Body of pancreas (tissue), 4 donors: ENCODE results near the gene PLAAT4. TPM values are rescaled to one million over a fixed set of nuclear protein-coding genes. Genes with fewer than 3 reads are reported as not detected.
"Not testable (repeated sequence)": the region's sequence is repeated elsewhere in the genome, so short reads cannot be mapped to it uniquely, and the experiment has no call there.

Source experiments
- ATAC-seq: fragments of 150-250 bp; one replicate; pipeline ENCODE4 v1.9.1; 2016
- DNase-seq, 4 donors: peaks; one replicate each; pipeline ENCODE4 v3.0.0-alpha.2; 2019
- H3K27ac ChIP-seq, 4 donors: fragments of 200-600 bp; sonication (generic); 1 replicate in 3 of 4; 2 replicates in 1 of 4; pipeline versions ENCODE4 v1.5.1 to v1.6.1; 2016 to 2019; ENCODE audit warnings: mild to moderate bottlenecking in 1 of 4, mixed read lengths in 1 of 4, moderate library complexity in 1 of 4
- H3K27me3 ChIP-seq, 2 donors: fragments of 200-600 bp; sonication (generic); one replicate each; pipeline ENCODE4 v1.6.0; 2016; ENCODE audit warnings: mild to moderate bottlenecking in 1 of 2
- H3K36me3 ChIP-seq, 2 donors: fragments of 200-600 bp; sonication (generic); replicated peaks in 1 of 2; 2 replicates each; pipeline ENCODE4 v1.5.1; 2016; ENCODE audit warnings: low read depth in 2 of 2; ENCODE audit not compliant: insufficient read depth in 1 of 2
- H3K4me1 ChIP-seq: fragments of 200-600 bp; sonication (generic); one replicate; pipeline ENCODE4 v1.6.0; 2016
- H3K4me3 ChIP-seq, 2 donors: fragments of 200-600 bp; sonication (generic); 1 replicate in 1 of 2; 2 replicates in 1 of 2; pipeline ENCODE4 v1.5.1; 2016 to 2019
- H3K9me3 ChIP-seq, 3 donors: fragments of 200-600 bp; sonication (generic); 1 replicate in 2 of 3; 2 replicates in 1 of 3; pipeline ENCODE4 v1.5.1; 2016
- POLR2A ChIP-seq, 3 donors: fragments of 450-650 bp; IDR thresholded peaks; one replicate each; pipeline ENCODE4 v1.6.1; 2016; ENCODE audit warnings: antibody characterized with exemption in 3 of 3, mild to moderate bottlenecking in 2 of 3
- WGBS, 2 donors: methylation state at CpG; one replicate each; pipeline ENCODE4 v1.1.5; 2017; 5-methylcytosine and 5-hydroxymethylcytosine counted together
- intact Hi-C: fragments of 100-400 bp; cut with DNase I; formaldehyde crosslinking; loops from one replicate; pipeline ENCODE4 v1.15.1; 2023
- total RNA-seq, 2 donors: library from RNA; depleted of rRNA; stranded (reverse); fragments of >200 nt; gene quantifications; one replicate each; pipeline ENCODE4 v1.1.0, GENCODE V29; 2016
- TF ChIP-seq, protein P1 (sequence below), 7 experiments: fragments of 450-650 bp in 4 of 7; fragments of 200-600 bp in 3 of 7; sonication (generic) in 3 of 7; IDR thresholded peaks; one replicate each; pipeline ENCODE4 v1.5.1; 2016 to 2019; ENCODE audit warnings: antibody characterized with exemption in 7 of 7

The PLAAT4 gene
- total RNA-seq, 2 donors from 2014 or later = 4.0 to 14.5 TPM

DNA sequence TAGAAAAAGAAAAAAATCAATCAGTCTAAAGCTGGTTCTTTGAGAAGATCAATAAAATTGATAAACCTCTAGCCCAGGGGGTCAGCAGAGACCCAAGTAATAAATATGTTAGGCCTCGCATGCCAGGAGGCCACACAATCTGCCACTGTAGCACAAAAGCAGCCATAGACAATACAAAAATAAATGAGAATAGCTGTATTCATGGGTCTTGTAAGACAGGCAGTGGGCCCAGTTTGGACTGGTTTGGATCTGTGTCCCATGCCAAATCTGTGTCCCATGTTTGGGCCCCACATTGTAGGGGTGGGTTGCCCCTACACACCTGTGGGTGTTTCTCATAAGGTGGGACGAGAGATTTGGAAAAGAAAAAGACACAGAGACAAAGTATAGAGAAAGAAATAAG lies 6.6 kb upstream of the PLAAT4 start:
- Histone ChIP-seq H3K36me3 (no peaks in the 10 kb centered on the region), H3K9me3 (no peaks in the 10 kb centered on the region), H3K27ac (no peak overlapping the region), H3K27me3 (no peaks in the 10 kb centered on the region), H3K4me3 (no peak overlapping the region), H3K4me1 (no peaks in the 10 kb centered on the region)
- 91 to 94% methylated on average over 2 of the region's 2 CpGs for WGBS, 2 donors
- no peak for TF ChIP-seq POLR2A (IDR thresholded peaks at IDR 0.05)
- TF ChIP-seq, protein P1, sequence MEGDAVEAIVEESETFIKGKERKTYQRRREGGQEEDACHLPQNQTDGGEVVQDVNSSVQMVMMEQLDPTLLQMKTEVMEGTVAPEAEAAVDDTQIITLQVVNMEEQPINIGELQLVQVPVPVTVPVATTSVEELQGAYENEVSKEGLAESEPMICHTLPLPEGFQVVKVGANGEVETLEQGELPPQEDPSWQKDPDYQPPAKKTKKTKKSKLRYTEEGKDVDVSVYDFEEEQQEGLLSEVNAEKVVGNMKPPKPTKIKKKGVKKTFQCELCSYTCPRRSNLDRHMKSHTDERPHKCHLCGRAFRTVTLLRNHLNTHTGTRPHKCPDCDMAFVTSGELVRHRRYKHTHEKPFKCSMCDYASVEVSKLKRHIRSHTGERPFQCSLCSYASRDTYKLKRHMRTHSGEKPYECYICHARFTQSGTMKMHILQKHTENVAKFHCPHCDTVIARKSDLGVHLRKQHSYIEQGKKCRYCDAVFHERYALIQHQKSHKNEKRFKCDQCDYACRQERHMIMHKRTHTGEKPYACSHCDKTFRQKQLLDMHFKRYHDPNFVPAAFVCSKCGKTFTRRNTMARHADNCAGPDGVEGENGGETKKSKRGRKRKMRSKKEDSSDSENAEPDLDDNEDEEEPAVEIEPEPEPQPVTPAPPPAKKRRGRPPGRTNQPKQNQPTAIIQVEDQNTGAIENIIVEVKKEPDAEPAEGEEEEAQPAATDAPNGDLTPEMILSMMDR (IDR thresholded peaks at IDR 0.05) = no peak
- no peak for ATAC-seq
- intact Hi-C loops = no loop called here
- no peak for DNase-seq

DNA sequence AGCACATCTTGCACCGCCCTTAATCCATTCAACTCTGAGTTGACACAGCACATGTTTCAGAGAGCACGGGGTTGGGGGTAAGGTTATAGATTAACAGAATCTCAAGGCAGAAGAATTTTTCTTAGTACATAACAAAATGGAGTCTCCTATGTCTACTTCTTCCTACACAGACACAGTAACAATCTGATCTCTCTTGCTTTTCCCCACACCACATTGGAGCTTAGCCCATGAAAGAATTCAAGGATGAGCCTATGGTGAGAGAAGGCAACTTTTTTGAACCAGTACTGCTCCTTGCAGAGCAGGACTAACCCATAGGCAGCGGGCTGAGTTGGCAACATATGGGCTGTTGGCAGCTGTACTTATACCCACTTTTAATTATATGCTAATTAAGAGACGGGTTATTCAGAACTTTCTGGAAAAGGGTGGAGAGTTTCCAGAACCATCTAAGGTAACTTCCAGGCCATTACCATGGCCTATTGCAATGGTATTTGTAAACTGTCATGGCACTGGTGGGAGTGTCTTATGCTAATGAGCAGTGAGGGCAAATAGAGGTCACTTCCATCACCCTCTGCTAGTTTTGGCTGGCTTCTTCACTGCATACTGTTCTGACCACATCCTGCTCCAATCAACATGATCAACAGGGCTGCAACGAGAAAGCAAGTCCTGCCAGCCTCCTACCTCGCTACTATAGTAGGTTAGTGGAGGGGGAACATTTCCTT lies 5.4 kb upstream of the PLAAT4 start:
- WGBS, 2 donors = 56 to 73% methylated on average over 5 of the region's 6 CpGs

DNA sequence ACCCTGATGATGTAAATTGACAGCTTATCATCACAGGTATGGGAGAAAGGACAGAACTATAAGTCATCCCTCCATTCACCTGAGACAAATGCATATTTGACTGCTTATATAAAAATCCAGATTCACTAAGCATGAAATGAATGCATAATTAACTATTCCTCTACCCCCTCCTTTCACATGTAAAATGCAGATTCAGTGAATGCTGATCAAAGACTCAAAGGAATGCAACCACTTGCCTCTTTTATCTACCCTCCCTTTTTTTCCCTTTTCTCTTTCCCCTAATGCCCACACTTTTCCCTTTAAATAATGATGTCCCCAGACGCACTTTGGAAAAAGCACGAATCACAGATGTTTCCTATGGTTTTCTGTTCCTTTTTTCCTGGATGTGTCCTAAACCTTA lies 4.5 kb upstream of the PLAAT4 start:
- no peak overlapping the region for H3K27ac ChIP-seq
- ATAC-seq = no peak

More for the DNA sequence above, 5.4 kb upstream of the PLAAT4 start:
- H3K27ac ChIP-seq, H3K36me3 ChIP-seq, H3K9me3 ChIP-seq, H3K4me3 ChIP-seq, H3K4me1 ChIP-seq, intact Hi-C loops, H3K27me3 ChIP-seq: not testable (repeated sequence)
- DNase-seq (peak in 1 of 4 donors; percentile 36), ATAC-seq (peak; percentile 52)

DNA sequence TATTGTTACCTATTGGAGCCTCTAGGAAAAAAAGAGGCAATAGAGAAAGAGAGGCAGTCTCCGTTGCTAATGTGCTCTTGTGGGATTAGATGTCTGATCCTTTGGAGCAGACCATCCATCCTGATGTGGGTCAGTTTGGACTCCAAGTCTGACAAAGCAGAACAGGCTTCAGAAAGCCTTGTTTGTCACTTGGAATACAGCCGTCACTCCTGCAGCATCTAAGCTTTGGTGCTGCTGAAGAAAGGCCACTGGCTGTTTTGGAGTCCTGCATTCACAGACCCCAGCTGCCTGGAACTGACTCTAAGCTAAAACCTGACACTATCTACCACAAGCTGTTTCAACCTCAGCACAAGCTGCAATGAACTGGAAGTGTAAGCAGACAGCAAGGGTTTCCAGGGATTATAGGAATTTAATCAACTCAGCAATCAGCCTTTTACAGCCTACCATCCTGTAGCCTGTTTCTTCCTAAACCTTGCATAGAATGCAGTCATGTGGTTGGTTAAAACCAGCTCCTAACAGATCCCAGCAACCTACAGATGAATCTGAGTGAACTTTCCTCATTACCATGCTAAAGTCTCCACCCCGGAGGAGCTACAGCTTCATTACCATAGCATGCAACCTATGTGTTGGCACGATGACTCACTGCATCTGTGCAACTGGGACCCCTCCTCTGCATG lies 3.7 kb upstream of the PLAAT4 start:
- ATAC-seq (no peak), DNase-seq (no peak)
- no peak overlapping the region for H3K4me3 ChIP-seq
- no peaks in the 10 kb centered on the region for H3K9me3 ChIP-seq
- H3K36me3 ChIP-seq = no peaks in the 10 kb centered on the region
- H3K4me1 ChIP-seq = peaks cover 18% of the 10 kb centered on the region
- 70 to 78% methylated on average over 3 to 4 of the region's 4 CpGs for WGBS, 2 donors
- no peaks in the 10 kb centered on the region for H3K27me3 ChIP-seq
- H3K27ac ChIP-seq = no peak overlapping the region
- TF ChIP-seq, protein P1 (IDR thresholded peaks at IDR 0.05) = no peak
- TF ChIP-seq POLR2A (IDR thresholded peaks at IDR 0.05) = no peak
- intact Hi-C loops = no loop called here

More for the DNA sequence above, 4.5 kb upstream of the PLAAT4 start:
- Histone ChIP-seq H3K4me3 (no peak overlapping the region), H3K27me3 (no peaks in the 10 kb centered on the region), H3K4me1 (peaks cover 10% of the 10 kb centered on the region), H3K9me3 (no peaks in the 10 kb centered on the region), H3K36me3 (no peaks in the 10 kb centered on the region)
- 72 to 81% methylated on average over 2 of the region's 2 CpGs for WGBS, 2 donors
- DNase-seq = no peak
- intact Hi-C loops = no loop called here
- TF ChIP-seq, protein P1 (IDR thresholded peaks at IDR 0.05) = no peak

DNA sequence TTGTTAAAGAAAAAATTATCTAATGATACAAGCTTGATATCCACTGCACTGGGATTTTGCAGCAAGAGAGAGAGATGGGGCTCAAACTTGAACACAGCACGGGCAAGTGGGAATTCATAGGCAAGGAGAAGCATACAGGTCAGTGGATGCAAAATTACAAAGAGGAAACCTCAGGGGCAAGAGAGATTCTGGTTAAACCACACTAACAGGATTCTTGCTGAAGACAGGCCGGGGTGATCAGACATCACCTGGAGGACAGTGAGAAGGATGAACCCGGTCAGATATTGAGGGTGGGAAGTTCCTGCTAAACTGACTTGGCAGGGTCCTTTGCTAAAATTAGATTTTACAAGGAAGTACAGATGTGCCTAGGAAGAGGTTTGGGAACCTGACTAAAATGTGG lies 2.5 kb upstream of the PLAAT4 start:
- TF ChIP-seq POLR2A (IDR thresholded peaks at IDR 0.05) = no peak
- TF ChIP-seq, protein P1 (IDR thresholded peaks at IDR 0.05) = no peak
- Histone ChIP-seq H3K27ac (no peak overlapping the region), H3K36me3 (no peaks in the 10 kb centered on the region), H3K4me3 (no peak overlapping the region), H3K27me3 (no peaks in the 10 kb centered on the region), H3K4me1 (peaks cover 25% of the 10 kb centered on the region), H3K9me3 (no peaks in the 10 kb centered on the region)
- 77 to 89% methylated on average over 3 of the region's 3 CpGs for WGBS, 2 donors
- intact Hi-C loops = no loop called here
- ATAC-seq (no peak), DNase-seq (no peak)
